ENCODE measurements around the gene KCNJ15. TPM values are rescaled to one million over a fixed set of nuclear protein-coding genes. Genes with fewer than 3 reads are reported as not detected.

Gene KCNJ15
- total and polyA plus RNA-seq, 10 of the 15 experiments (the other 5 are each of a cell fraction or from before 2014, with no cell fraction given): 0.05 to 2.7 (median 0.33) TPM; not detected in 6

DNA sequence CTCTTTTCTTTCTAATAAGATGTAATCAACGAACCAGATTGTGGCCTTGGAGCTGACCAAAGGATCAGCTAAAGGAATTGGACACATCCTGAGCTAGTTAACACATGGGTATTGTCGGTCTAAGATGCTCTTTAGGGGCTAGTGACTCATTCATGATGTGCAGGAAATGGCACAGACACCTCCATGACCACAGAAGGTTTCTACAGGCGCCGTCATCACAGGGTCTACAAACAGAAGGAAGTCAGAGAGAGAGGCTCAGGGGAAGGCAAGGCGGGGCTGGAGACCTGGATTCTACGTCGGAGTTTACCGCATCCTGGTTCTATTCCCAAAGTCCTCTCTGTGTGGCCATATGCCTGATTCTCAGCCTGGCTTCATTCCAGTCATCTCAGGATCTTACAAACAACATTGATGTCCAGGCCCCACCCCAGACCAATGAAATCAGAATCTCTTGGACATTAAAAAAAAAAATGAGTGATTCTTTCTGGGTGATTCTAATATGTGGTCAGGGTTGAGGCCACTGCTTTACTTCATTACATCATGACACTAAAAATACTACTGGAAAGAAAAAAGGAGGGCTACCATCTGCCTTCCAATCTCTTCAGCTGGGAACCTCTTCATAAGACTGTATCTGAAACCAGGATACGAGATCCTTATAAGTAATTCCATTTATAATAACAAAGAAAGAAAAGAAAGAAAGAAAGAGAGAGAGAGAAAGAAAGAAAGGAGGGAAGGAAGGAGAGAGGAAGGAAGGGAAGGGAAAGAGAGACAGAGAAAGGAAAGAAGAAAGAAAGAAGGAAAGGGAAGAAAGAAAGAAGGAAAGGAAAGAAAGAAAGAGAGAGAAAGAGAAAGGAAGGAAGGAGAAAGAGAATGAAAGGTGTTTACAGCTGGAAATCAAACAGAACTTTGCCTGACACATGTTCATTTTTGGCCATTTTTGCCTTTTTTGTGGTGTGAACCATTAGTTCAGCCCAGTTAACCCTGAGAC lies 11.6 kb upstream of the KCNJ15 start (continued):
- TF ChIP-seq, protein P1, sequence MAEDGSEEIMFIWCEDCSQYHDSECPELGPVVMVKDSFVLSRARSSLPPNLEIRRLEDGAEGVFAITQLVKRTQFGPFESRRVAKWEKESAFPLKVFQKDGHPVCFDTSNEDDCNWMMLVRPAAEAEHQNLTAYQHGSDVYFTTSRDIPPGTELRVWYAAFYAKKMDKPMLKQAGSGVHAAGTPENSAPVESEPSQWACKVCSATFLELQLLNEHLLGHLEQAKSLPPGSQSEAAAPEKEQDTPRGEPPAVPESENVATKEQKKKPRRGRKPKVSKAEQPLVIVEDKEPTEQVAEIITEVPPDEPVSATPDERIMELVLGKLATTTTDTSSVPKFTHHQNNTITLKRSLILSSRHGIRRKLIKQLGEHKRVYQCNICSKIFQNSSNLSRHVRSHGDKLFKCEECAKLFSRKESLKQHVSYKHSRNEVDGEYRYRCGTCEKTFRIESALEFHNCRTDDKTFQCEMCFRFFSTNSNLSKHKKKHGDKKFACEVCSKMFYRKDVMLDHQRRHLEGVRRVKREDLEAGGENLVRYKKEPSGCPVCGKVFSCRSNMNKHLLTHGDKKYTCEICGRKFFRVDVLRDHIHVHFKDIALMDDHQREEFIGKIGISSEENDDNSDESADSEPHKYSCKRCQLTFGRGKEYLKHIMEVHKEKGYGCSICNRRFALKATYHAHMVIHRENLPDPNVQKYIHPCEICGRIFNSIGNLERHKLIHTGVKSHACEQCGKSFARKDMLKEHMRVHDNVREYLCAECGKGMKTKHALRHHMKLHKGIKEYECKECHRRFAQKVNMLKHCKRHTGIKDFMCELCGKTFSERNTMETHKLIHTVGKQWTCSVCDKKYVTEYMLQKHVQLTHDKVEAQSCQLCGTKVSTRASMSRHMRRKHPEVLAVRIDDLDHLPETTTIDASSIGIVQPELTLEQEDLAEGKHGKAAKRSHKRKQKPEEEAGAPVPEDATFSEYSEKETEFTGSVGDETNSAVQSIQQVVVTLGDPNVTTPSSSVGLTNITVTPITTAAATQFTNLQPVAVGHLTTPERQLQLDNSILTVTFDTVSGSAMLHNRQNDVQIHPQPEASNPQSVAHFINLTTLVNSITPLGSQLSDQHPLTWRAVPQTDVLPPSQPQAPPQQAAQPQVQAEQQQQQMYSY (CRISPR knock-in tag; IDR thresholded peaks at IDR 0.05): no peak
- TF ChIP-seq, protein P2, sequence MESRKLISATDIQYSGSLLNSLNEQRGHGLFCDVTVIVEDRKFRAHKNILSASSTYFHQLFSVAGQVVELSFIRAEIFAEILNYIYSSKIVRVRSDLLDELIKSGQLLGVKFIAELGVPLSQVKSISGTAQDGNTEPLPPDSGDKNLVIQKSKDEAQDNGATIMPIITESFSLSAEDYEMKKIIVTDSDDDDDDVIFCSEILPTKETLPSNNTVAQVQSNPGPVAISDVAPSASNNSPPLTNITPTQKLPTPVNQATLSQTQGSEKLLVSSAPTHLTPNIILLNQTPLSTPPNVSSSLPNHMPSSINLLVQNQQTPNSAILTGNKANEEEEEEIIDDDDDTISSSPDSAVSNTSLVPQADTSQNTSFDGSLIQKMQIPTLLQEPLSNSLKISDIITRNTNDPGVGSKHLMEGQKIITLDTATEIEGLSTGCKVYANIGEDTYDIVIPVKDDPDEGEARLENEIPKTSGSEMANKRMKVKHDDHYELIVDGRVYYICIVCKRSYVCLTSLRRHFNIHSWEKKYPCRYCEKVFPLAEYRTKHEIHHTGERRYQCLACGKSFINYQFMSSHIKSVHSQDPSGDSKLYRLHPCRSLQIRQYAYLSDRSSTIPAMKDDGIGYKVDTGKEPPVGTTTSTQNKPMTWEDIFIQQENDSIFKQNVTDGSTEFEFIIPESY (IDR thresholded peaks at IDR 0.05): no peak
- no peak for TF ChIP-seq MYC (IDR thresholded peaks at IDR 0.05; ENCODE audit: insufficient read depth, insufficient read length, insufficient replicate concordance, low read length, severe bottlenecking)
- TF ChIP-seq, protein P3, sequence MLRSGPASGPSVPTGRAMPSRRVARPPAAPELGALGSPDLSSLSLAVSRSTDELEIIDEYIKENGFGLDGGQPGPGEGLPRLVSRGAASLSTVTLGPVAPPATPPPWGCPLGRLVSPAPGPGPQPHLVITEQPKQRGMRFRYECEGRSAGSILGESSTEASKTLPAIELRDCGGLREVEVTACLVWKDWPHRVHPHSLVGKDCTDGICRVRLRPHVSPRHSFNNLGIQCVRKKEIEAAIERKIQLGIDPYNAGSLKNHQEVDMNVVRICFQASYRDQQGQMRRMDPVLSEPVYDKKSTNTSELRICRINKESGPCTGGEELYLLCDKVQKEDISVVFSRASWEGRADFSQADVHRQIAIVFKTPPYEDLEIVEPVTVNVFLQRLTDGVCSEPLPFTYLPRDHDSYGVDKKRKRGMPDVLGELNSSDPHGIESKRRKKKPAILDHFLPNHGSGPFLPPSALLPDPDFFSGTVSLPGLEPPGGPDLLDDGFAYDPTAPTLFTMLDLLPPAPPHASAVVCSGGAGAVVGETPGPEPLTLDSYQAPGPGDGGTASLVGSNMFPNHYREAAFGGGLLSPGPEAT (IDR thresholded peaks at IDR 0.05; ENCODE audit: low read depth): no peak; the same call in 1 of the 2 replicates
- peak; percentile 8 for TF ChIP-seq SP1 (IDR thresholded peaks at IDR 0.05; ENCODE audit: low read depth, low read length)
- TF ChIP-seq, protein P4, sequence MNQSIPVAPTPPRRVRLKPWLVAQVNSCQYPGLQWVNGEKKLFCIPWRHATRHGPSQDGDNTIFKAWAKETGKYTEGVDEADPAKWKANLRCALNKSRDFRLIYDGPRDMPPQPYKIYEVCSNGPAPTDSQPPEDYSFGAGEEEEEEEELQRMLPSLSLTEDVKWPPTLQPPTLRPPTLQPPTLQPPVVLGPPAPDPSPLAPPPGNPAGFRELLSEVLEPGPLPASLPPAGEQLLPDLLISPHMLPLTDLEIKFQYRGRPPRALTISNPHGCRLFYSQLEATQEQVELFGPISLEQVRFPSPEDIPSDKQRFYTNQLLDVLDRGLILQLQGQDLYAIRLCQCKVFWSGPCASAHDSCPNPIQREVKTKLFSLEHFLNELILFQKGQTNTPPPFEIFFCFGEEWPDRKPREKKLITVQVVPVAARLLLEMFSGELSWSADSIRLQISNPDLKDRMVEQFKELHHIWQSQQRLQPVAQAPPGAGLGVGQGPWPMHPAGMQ (IDR thresholded peaks at IDR 0.05; ENCODE audit: borderline replicate concordance): no peak
- TF ChIP-seq RBBP5 (conservative IDR thresholded peaks at IDR 0.05): no peak
- no peak for TF ChIP-seq KLF5 (IDR thresholded peaks at IDR 0.05; ENCODE audit: partially characterized antibody)
- no peak for TF ChIP-seq FOXK2 (IDR thresholded peaks at IDR 0.05)
- TF ChIP-seq ATF7 (IDR thresholded peaks at IDR 0.05; ENCODE audit: low read depth): peak; percentile 68
- TF ChIP-seq RUNX3 (IDR thresholded peaks at IDR 0.05; ENCODE audit: low read length): peak; percentile 76
- TF ChIP-seq, protein P5, sequence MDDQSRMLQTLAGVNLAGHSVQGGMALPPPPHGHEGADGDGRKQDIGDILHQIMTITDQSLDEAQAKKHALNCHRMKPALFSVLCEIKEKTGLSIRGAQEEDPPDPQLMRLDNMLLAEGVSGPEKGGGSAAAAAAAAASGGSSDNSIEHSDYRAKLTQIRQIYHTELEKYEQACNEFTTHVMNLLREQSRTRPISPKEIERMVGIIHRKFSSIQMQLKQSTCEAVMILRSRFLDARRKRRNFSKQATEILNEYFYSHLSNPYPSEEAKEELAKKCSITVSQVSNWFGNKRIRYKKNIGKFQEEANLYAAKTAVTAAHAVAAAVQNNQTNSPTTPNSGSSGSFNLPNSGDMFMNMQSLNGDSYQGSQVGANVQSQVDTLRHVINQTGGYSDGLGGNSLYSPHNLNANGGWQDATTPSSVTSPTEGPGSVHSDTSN (IDR thresholded peaks at IDR 0.05; ENCODE audit: insufficient replicate concordance, low read depth, low read length): no peak
- peak; percentile 77 for TF ChIP-seq MTA2 (IDR thresholded peaks at IDR 0.05; ENCODE audit: low read depth)
- no peak for TF ChIP-seq MTA3 (IDR thresholded peaks at IDR 0.05; ENCODE audit: borderline replicate concordance, low read length)
- TF ChIP-seq ZNF207 (IDR thresholded peaks at IDR 0.05; ENCODE audit: borderline replicate concordance): no peak
- TF ChIP-seq ZNF274 (IDR thresholded peaks at IDR 0.05; ENCODE audit: insufficient read depth, insufficient read length): no peak
- peak; percentile 24; the same call in 1 of the 3 replicates for TF ChIP-seq POU2F2 (IDR thresholded peaks at IDR 0.05; ENCODE audit: borderline replicate concordance, low read depth, low read length)
- TF ChIP-seq ZNF384 (IDR thresholded peaks at IDR 0.05; ENCODE audit: borderline replicate concordance, low read depth, low read length): no peak

Data from GM12878 (cell line).